Ishikawa (cell line): Measurements from ENCODE around the gene DPP4.

Source experiments
- CEBPB ChIP-seq: IDR thresholded peaks from 2 replicates; pipeline ENCODE4 v1.6.1; 2012
- CREB1 ChIP-seq: IDR thresholded peaks from 2 replicates; pipeline ENCODE4 v1.6.1; 2012; ENCODE audit warnings: low read depth
- EGR1 ChIP-seq: IDR thresholded peaks from 2 replicates; pipeline ENCODE4 v1.6.1; 2012
- EP300 ChIP-seq: IDR thresholded peaks from 2 replicates; pipeline ENCODE4 v1.6.1; 2012; ENCODE audit warnings: borderline replicate concordance
- FOXM1 ChIP-seq: IDR thresholded peaks from 2 replicates; pipeline ENCODE4 v1.6.1; 2012; ENCODE audit warnings: low read depth, borderline replicate concordance
- MAX ChIP-seq: IDR thresholded peaks from 2 replicates; pipeline ENCODE4 v1.6.1; 2012
- NFIC ChIP-seq: IDR thresholded peaks from 2 replicates; pipeline ENCODE4 v1.6.1; 2012
- RAD21 ChIP-seq: IDR thresholded peaks from 2 replicates; pipeline ENCODE4 v1.6.1; 2012; ENCODE audit warnings: low read depth
- REST ChIP-seq: IDR thresholded peaks from 2 replicates; pipeline ENCODE4 v1.6.1; 2012; ENCODE audit warnings: low read depth, mild to moderate bottlenecking
- TAF1 ChIP-seq: IDR thresholded peaks from 2 replicates; pipeline ENCODE4 v1.6.1; 2012; ENCODE audit warnings: low read depth, mild to moderate bottlenecking
- TCF12 ChIP-seq: IDR thresholded peaks from 2 replicates; pipeline ENCODE4 v1.6.1; 2012; ENCODE audit warnings: low read depth
- TEAD4 ChIP-seq: IDR thresholded peaks from 2 replicates; pipeline ENCODE4 v1.6.1; 2012
- USF1 ChIP-seq: IDR thresholded peaks from 2 replicates; pipeline ENCODE4 v1.6.1; 2012
- YY1 ChIP-seq: IDR thresholded peaks from 2 replicates; pipeline ENCODE4 v1.6.1; 2012; ENCODE audit warnings: low read depth
- ZBTB7A ChIP-seq: IDR thresholded peaks from 2 replicates; pipeline ENCODE4 v1.6.1; 2012; ENCODE audit warnings: low read depth

The DPP4 gene

GRCh38 chr2:161955211-161955610 is 118.8 kb downstream of the DPP4 start:
- TF ChIP-seq FOXM1 (no peak), CEBPB (no peak), TCF12 (no peak), ZBTB7A (no peak), NFIC (no peak), REST (no peak), CREB1 (no peak), USF1 (no peak), RAD21 (no peak), TAF1 (no peak), TEAD4 (no peak), EP300 (no peak), YY1 (no peak), MAX (no peak), EGR1 (no peak)

GRCh38 chr2:161954103-161954502 is 119.9 kb downstream of the DPP4 start:
- TF ChIP-seq FOXM1 = no peak
- TF ChIP-seq YY1 = no peak
- TF ChIP-seq REST = no peak
- no peak for TF ChIP-seq EGR1
- no peak for TF ChIP-seq RAD21
- no peak for TF ChIP-seq CREB1
- no peak for TF ChIP-seq MAX
- TF ChIP-seq TAF1 = no peak
- TF ChIP-seq TCF12 = no peak
- TF ChIP-seq CEBPB = no peak

- TF ChIP-seq ZBTB7A (no peak), CEBPB (no peak), RAD21 (no peak), CREB1 (no peak), EP300 (no peak), NFIC (no peak), TAF1 (no peak), REST (no peak), TCF12 (no peak), TEAD4 (no peak), EGR1 (no peak), MAX (no peak), USF1 (no peak), YY1 (no peak), FOXM1 (no peak)
Observed at GRCh38 chr2:161952783-161953191, 121.2 kb downstream of the DPP4 start.

- no peak for TF ChIP-seq ZBTB7A
- no peak for TF ChIP-seq EGR1
- TF ChIP-seq FOXM1 = no peak
- no peak for TF ChIP-seq USF1
Observed at GRCh38 chr2:161947836-161948235, 126.2 kb downstream of the DPP4 start.
